Lung (tissue), 12 donors: ENCODE results near the gene TMEM123. TPM values are rescaled to one million over a fixed set of nuclear protein-coding genes. Genes with fewer than 3 reads are reported as not detected.

Experiments used
- ATAC-seq: fragments of 200-7000 bp; cut with Tn5 transposase; one replicate; pipeline ENCODE4 v1.9.1; 2020; ENCODE audit warnings: moderate number of reproducible peaks; ENCODE audit not compliant: insufficient read depth, low FRiP score
- DNase-seq, 3 donors: peaks; one replicate each; pipeline ENCODE4 v3.0.0-alpha.2; 2013 to 2017
- H3K27ac ChIP-seq, 2 donors: one replicate each; pipeline ENCODE4 v1.5.1; 2013; ENCODE audit warnings: mild to moderate bottlenecking in 2 of 2, moderate library complexity in 2 of 2, control low read depth in 1 of 2, inconsistent platforms in 1 of 2, low read depth in 1 of 2, low read length in 1 of 2
- H3K27me3 ChIP-seq, 3 donors: one replicate each; pipeline ENCODE4 v1.5.1; 2013; ENCODE audit warnings: low read length in 2 of 3; ENCODE audit not compliant: control insufficient read depth in 3 of 3, insufficient read depth in 3 of 3
- H3K36me3 ChIP-seq, 4 donors: one replicate each; pipeline ENCODE4 v1.5.1; 2013; ENCODE audit warnings: low read length in 4 of 4, mild to moderate bottlenecking in 1 of 4, moderate library complexity in 1 of 4; ENCODE audit not compliant: control insufficient read depth in 4 of 4, insufficient read depth in 4 of 4
- H3K4me1 ChIP-seq, 5 donors: one replicate each; pipeline ENCODE4 v1.5.1; 2013; ENCODE audit warnings: low read length in 5 of 5, mild to moderate bottlenecking in 2 of 5, moderate library complexity in 1 of 5; ENCODE audit not compliant: control insufficient read depth in 5 of 5, insufficient read depth in 5 of 5
- H3K4me3 ChIP-seq: one replicate; pipeline ENCODE4 v1.5.1; 2013; ENCODE audit warnings: mild to moderate bottlenecking, control low read depth, moderate library complexity
- H3K9ac ChIP-seq, 2 donors: one replicate each; pipeline ENCODE4 v1.5.1; 2013; ENCODE audit warnings: low read length in 2 of 2, control low read depth in 1 of 2; ENCODE audit not compliant: insufficient read depth in 1 of 2
- H3K9me3 ChIP-seq, 4 donors: one replicate each; pipeline ENCODE4 v1.5.1; 2013; ENCODE audit warnings: low read length in 3 of 4, mild to moderate bottlenecking in 1 of 4, moderate library complexity in 1 of 4; ENCODE audit not compliant: control insufficient read depth in 4 of 4, insufficient read depth in 3 of 4
- CTCF ChIP-seq: IDR thresholded peaks from 2 replicates; pipeline ENCODE4 v1.5.1; 2012; ENCODE audit warnings: mild to moderate bottlenecking; ENCODE audit errors: control extremely low read depth, extremely low read depth
- WGBS, 2 donors: extraction: QIAGEN DNeasy Blood & Tissue Kit; methylation state at CpG; one replicate each; pipeline ENCODE4 v1.1.7; 2013; 5-methylcytosine and 5-hydroxymethylcytosine counted together
- polyA plus RNA-seq, 2 donors: library from polyadenylated mRNA; stranded (reverse); fragments of 200-250 nt; gene quantifications; one replicate each; pipeline ENCODE4 v1.2.1, GENCODE V29; 2013
- total RNA-seq, 2 donors: library from RNA; depleted of rRNA in 1 of 2; stranded (reverse); fragments of >200 nt in 1 of 2; gene quantifications; one replicate each; pipeline ENCODE4 v1.2.1, GENCODE V29; 2014 to 2021
- donor health status: control.
- donor health status: control.
- donor health status: Bipolar disorder and iron deficiency.
- donor health status: healthy.
- donor health status: DM: yes; HTN: yes; CAD: no.

The TMEM123 gene
- total and polyA plus RNA-seq, 4 donors = 53.6 to 245 (median 100) TPM

- no peak overlapping the region for H3K4me3 ChIP-seq
- peaks cover 0 to 1% (median 0%) of the 10 kb centered on the region in 5 donors for H3K4me1 ChIP-seq
- H3K9me3 ChIP-seq = peaks cover 0 to 9% (median 3%) of the 10 kb centered on the region in 4 donors
- no peak overlapping the region for H3K9ac ChIP-seq
- ATAC-seq = no peak
- no peak overlapping the region for H3K27ac ChIP-seq
- no peak for DNase-seq
- H3K36me3 ChIP-seq = peaks cover 0 to 4% (median 0%) of the 10 kb centered on the region in 4 donors
- H3K27me3 ChIP-seq = no peaks in the 10 kb centered on the region
- 74 to 85% methylated on average over 2 of the region's 2 CpGs for WGBS, 2 donors
- TF ChIP-seq CTCF = no peak
Observed at GRCh38 chr11:102420547-102420946, 32.0 kb downstream of the TMEM123 start.

DNA sequence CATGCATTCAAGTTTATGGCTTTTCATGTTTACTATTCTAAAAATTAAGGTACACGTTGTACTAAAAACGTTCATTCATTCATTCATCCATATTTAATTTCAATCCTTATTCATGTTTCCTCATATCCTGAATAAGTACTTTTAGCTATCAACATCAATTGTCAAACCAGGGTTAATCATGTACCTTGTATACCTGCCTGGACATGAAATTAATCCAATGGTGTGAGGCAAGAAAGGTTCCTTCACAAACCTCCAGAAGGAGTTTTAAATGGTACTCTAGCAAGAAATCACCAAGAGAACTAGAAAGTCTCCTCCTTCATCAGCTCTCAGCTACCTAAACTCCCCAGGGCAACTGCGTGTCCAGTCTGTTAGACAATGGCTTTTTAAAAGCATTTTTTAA, 33.4 kb downstream of the TMEM123 start:
- Histone ChIP-seq H3K9me3 (peaks cover 0 to 15% (median 3%) of the 10 kb centered on the region in 4 donors), H3K27me3 (no peaks in the 10 kb centered on the region), H3K4me1 (no peaks in the 10 kb centered on the region), H3K9ac (no peak overlapping the region), H3K27ac (no peak overlapping the region), H3K4me3 (no peak overlapping the region), H3K36me3 (peaks cover 0 to 4% (median 1%) of the 10 kb centered on the region in 4 donors)
- DNase-seq (no peak), ATAC-seq (no peak)
- TF ChIP-seq CTCF = no peak
- WGBS, 2 donors = 87 to 95% methylated on average over 3 of the region's 3 CpGs

- DNase-seq (no peak), ATAC-seq (no peak)
- no peak overlapping the region for H3K4me3 ChIP-seq
- peaks cover 0 to 3% (median 1%) of the 10 kb centered on the region in 4 donors for H3K36me3 ChIP-seq
- WGBS, 2 donors = 95% methylated on average over 2 of the region's 2 CpGs
- no peak overlapping the region for H3K27ac ChIP-seq
- H3K27me3 ChIP-seq = no peaks in the 10 kb centered on the region
- no peak for TF ChIP-seq CTCF
- no peaks in the 10 kb centered on the region for H3K4me1 ChIP-seq
- no peak overlapping the region for H3K9ac ChIP-seq
- peaks cover 0 to 15% (median 3%) of the 10 kb centered on the region in 4 donors for H3K9me3 ChIP-seq
Observed at GRCh38 chr11:102416976-102417375, 35.6 kb downstream of the TMEM123 start.
